Inferior parietal cortex (tissue), 1 donor: Measurements from ENCODE around the gene CCL22.
"Not testable (repeated sequence)": the region's sequence is repeated elsewhere in the genome, so short reads cannot be mapped to it uniquely, and the experiment has no call there.

Experiments used
- DNase-seq: peaks from one replicate; pipeline ENCODE4 v3.0.0-alpha.2; 2016; ENCODE audit errors: extremely low spot score

CCL22 gene, protein sequence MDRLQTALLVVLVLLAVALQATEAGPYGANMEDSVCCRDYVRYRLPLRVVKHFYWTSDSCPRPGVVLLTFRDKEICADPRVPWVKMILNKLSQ

DNA sequence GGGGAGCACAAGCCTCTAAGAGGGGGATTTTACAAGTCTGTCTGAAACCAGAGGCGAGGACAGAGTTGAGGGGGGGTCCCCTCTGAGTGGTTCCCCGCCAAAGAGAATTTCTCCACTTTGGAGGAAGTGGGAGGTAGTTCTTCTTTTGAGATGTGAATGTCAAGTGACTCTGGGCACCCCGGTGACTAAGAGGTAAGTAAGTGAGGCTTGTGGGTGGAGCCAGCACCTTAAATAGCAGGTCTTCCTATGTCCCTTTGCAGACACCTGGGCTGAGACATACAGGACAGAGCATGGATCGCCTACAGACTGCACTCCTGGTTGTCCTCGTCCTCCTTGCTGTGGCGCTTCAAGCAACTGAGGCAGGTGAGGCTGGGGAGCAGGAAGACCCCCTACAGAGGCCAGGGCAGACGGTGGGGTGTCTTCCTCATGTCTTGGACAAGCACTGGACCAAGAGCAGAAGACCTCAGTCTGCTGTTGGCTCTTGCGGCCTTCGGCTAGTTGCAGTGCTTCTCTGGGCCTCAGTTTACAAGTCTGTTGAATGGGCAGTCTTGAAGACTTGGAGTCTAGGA lies at the start of gene CCL22:
Gene CCL22 (plus strand): TSS at position 257 of the 569 bp plus-strand sequence. CDS start 34 bp downstream, at position 291.
- no peak for DNase-seq

DNA sequence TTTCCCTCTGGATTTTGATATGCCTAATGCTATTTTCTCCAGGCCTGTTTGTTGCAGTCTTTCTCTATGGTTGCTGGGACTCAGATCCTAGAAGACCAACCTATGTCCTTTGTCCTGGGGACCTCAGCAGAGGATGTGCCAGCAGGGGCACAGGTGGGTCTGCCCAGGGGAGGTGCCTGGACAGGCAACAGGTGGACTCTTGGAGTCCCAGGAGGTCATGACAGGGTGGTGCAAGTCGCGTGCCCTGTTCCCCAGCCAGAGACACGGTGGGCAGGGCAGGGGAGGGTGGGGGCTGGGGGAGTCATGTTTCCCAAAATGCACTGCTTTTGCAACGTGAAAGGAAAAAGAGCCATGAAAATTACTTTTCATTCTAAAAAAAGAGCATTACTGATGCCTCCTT lies 47.8 kb upstream of the CCL22 start:
- no peak for DNase-seq

DNA sequence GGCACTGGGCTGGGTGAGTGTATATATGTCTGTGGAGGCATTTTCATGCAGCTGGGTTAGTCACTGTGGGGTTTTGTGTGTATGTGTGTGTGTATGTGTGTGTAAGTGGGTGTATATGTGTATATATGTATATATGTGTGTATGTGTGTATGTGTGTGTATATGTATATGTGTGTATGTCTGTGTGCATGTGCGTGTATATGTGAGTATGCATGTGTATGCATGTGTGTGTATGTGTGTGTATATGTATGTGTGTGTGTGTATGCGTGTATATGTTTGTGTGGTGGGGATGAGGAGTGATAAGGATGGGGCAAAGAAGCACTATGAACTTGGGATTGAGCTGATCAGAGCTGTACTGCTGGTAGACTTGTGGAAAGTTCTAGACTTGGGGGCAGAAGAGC lies 45.1 kb upstream of the CCL22 start:
- no peak for DNase-seq

DNA sequence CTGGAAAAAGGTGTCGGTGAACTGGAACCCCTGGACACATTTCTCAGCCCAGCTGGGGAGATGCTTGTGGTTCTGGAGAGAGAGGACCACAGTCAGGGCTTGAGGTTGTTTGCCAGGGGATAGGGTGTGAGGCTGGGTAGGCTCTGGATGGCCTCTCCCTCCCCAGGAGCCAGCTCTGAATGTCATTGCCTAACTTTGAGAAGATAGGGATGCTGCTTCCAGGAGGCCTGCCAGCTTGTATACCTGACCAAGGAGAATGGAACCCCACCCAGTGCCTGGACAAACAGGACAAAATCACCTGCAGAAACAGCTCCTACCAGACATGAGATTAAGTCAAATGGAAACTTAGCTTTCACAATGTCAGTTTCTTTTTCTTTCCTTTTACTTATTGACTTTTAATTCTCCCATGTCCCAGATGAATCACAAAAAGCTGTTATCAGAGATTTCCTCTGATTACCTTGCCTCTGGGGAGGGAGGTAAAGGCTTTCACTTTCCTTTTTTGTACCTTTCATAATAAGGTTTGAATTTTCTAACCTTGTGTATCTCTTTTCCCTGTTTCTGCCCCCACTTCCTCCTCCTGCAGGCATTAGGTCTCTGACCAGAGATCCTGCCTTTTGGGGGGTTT lies 44.3 kb upstream of the CCL22 start:
- DNase-seq, result no peak

DNA sequence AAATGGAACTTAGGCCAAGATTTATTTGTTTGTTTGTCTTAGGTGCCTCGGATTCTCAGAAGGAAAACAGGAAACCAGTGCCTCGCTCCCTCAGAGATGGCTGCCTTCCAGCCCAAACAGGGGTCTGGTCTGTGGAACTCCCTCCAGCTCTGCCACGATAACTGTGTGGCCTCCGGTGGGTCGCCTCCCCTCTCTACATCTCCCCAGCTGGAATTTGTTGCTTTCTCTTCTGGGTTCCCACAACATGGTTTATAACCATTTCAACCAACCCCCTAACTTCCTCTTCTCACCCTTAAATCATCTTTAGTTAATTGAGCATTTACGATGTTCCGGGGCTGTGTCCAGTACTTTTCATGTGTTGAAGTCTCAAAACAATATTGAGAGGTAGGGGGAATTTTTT lies 43.2 kb upstream of the CCL22 start:
- no peak for DNase-seq

DNA sequence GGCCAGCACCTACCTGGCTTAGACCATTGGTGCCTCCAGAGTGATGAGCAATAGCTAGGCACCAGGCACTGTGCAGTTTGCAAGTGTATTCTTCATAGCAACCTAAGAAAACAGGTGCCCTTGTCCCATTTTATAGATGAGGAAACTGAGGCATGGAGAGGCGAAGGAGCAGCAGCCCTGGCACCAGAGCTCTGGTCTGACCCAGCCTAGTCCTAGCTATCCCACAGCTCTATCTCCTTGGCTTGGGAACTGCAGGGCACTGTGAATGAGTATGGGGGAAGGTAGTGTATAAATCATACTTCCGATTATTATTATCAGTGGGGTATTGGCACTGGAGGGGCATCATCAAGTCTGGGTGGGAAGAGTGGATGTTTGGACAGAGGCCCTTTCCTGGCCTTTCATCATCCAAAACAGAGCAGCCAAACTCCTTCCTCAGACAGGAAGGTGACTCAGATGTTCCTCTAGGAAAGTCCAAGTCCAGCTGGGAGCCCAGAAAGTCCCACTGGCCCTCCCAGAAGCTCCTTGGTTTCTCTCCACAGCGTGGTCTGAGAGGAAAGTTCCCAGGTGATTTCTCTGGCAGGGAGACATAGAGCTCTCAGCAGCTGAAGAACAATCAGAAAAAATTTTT lies 42.1 kb upstream of the CCL22 start:
- no peak for DNase-seq

- no peak for DNase-seq
Measured at GRCh38 chr16:57318240-57318970, 40.2 kb upstream of the CCL22 start.

GRCh38 chr16:57319646-57320045 lies 38.9 kb upstream of the CCL22 start:
- no peak for DNase-seq

GRCh38 chr16:57324749-57325148 lies 33.8 kb upstream of the CCL22 start:
- no peak for DNase-seq

- DNase-seq, result no peak
Measured at GRCh38 chr16:57325458-57325857, 33.1 kb upstream of the CCL22 start.

DNA sequence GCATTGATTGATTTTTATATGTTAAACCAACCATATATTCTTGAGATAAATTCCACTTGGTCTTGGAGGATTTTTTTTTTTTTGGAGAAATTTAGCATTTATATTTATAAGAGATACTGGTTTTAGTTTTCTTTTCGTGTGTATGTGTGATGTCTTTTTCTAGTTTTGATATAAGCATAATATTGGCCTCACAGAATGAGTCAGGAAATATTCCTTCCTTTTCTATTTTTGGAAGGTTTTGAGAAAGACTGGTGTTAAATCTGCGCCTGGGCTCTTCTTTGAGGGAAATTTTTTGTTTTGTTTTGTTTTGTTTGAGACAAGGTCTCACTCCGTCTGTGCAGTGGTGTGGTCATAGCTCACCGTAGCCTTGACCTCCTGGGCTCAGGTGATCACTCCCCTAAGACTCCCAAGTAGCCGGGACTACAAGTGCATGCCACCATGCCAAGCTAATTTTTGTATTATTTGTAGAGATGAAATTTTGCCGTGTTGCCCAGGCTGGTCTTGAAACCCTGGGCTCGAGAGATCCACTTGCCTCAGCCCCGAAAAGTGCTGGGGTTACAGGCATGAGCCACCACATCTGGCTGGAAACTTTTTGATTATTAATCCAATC lies 28.8 kb upstream of the CCL22 start:
- DNase-seq, result no peak

GRCh38 chr16:57331355-57331754 lies 27.2 kb upstream of the CCL22 start:
- no peak for DNase-seq

DNA sequence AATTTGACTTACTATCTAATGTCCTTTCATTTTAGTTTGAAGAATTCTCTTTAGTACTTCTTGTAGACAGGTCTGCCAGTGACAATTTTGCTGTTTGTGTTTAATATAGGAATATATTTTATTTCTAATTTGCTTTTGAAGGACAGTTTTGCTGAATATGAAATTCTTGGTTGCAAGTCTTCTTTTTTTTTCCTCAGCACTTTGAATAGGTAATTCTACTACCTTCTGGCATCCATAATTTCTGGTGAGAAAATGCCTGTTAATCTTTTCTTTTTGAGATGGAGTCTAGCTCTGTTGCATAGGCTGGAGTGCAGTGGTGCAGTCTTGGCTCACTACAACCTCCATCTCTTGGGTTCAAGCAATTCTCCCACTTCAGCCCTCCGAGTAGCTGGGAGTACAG lies 25.2 kb upstream of the CCL22 start:
- DNase-seq, result no peak

- no peak for DNase-seq
Measured at GRCh38 chr16:57335366-57335765, 23.2 kb upstream of the CCL22 start.

DNA sequence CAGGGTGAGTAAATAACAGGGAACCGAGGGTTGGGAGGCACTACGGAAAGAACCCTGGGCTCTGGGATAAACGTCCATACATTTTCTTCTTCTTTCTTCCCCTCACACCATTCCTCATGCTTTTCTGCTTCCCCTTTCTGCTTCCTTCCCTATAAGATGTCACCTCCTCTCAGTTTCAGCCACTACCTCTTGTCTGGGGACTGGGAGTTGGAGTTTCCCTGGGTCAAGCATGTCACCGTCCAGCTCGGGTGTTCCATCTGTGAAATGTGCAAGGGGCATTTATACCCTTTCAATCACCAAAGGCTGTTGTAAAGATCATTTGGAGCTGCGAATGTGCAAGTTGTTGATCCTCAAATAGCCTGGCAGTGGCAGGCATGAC lies 17.5 kb upstream of the CCL22 start:
- no peak for DNase-seq

DNA sequence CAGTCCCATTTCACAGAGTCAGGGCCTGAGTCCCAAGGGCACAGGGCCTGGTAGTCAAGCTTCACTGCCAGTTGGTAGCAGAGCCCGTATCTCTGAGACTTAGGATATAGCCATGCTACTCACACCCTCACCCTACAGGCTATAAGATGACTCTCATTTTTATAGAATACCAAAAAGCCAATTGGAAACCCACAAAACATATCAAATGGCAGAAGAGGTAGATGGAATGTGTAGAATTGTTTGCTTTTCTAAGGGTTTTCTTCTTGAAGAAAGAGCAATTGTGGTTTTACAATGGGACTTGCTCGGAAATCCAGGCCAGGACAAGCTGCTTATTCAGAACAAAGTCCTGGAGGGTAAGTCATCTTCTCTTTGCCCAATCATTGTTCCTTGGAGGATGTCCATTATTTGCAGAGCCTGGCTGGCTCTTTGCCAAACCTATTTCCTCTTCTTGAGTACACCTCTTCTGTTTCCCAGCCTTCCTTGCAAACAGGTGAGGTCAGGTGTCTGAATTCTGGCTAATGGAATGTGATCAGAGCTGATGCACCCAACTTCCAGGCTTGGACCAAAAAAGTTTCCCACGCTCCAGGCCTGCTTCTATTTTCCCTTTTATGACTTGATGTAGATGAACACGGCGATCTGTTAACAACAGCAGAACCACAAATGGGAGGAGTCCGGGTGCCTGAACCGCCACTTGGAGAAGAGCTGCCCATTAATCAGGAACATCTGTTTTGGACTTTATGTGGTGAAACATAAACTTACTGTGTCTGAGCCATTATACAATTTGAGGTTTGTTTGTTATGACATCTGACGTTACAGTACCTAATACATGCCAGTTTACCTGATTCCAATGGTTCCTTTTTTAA lies 16.9 kb upstream of the CCL22 start:
- DNase-seq, result no peak

GRCh38 chr16:57342606-57343005 lies 16.0 kb upstream of the CCL22 start:
- DNase-seq, result not testable (repeated sequence)

GRCh38 chr16:57343221-57343620 lies 15.4 kb upstream of the CCL22 start:
- no peak for DNase-seq

DNA sequence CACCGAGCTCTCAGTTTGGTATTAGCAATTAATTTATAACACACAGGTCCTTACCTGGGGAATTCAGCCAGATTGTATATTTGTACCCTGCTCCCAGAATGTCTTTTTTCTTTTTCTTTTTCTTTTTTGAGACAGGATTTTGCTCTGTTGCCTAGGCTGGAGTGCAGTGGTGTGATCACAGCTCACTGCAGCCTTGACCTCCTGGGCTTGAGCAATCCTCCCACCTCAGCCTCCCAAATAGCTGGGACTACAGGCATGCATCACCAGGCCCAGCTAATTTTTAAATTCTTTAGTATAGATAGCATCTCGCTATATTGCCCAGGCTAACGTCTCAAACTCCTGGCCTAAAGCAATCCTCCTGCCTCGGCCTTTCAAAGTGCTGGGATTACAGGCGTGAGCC lies 14.5 kb upstream of the CCL22 start:
- DNase-seq, result not testable (repeated sequence)

DNA sequence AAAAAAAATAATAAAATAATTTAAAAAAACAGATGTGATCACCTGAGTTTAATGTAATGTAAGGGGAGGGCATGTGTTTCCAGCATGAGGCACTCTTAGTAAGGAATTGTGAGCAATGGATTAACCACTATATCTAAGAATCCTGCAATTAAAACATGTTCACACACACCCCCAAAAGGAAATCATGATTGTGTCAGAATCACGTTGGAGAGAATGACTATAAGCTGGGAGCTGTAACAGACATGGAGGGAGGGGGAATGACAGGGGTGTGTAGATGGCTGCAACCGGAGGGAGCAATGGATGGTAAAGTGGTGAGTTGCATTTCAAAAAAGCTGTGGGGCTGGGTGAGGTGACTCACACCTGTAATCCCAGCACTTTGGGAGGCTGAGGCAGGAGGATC lies 13.6 kb upstream of the CCL22 start:
- DNase-seq, result no peak

DNA sequence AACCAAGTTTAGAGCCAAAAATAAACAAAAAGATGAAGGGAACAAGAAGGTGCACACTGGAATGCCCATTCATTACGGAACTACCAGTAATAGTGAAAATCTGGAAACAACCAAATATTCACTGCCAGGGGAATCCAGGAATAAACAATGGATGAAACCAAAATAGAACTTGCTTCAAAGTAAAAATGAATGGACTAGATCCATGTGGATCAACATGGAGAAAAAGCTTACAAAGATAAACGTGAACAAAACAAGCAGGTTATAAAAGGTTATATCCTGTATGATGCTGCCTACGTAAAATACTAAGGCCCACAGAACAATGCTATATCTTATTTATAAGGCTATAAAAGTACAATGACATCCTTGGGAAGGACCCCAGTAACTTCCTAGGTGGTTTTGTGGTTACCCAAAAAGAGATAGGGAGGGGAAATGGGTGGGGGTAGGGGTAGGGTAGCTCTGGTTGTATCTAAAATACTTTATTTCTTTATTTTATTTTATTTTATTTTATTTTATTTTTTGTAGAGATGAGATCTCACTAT lies 12.8 kb upstream of the CCL22 start:
- DNase-seq, result no peak
